ENCODE measurements around the gene BTBD9. TPM values are rescaled to one million over a fixed set of nuclear protein-coding genes. Genes with fewer than 3 reads are reported as not detected.
A peak's percentile ranks its signal among the peaks of the same experiment; 100 is the strongest.

Gene BTBD9
- total and polyA plus RNA-seq, 2 experiments from 2014 or later, result 8.4 to 10.1 TPM

GRCh38 chr6:38346291-38347079, 293.2 kb downstream of the BTBD9 start:
- H3K27ac ChIP-seq, result no peak overlapping the region
- DNase-seq (ENCODE audit: low read depth in 1 of 2, low spot score in 1 of 2), result peak in 1 of 2 donors; percentile 75
- no peak overlapping the region for H3K4me3 ChIP-seq
- no peaks in the 10 kb centered on the region for H3K9me3 ChIP-seq (ENCODE audit: low read depth)
- H3K27me3 ChIP-seq, result no peaks in the 10 kb centered on the region
- no peak for TF ChIP-seq CTCF (IDR thresholded peaks at IDR 0.05; ENCODE audit: low read depth, low read length)
- no peaks in the 10 kb centered on the region for H3K36me3 ChIP-seq
- no peaks in the 10 kb centered on the region for H3K4me1 ChIP-seq (ENCODE audit: low read depth)

- H3K4me3 ChIP-seq, result no peak overlapping the region
- no peaks in the 10 kb centered on the region for H3K36me3 ChIP-seq
- no peak for DNase-seq (ENCODE audit: low read depth in 1 of 2, low spot score in 1 of 2)
- TF ChIP-seq CTCF (IDR thresholded peaks at IDR 0.05; ENCODE audit: low read depth, low read length), result no peak
- H3K27me3 ChIP-seq, result no peaks in the 10 kb centered on the region
- no peak overlapping the region for H3K27ac ChIP-seq
- H3K9me3 ChIP-seq (ENCODE audit: low read depth), result no peaks in the 10 kb centered on the region
- no peaks in the 10 kb centered on the region for H3K4me1 ChIP-seq (ENCODE audit: low read depth)
Observed at GRCh38 chr6:38345586-38345985, 294.1 kb downstream of the BTBD9 start.

GRCh38 chr6:38341496-38341895, 298.2 kb downstream of the BTBD9 start:
- H3K9me3 ChIP-seq (ENCODE audit: low read depth), result no peaks in the 10 kb centered on the region
- no peak for DNase-seq (ENCODE audit: low read depth in 1 of 2, low spot score in 1 of 2)
- no peaks in the 10 kb centered on the region for H3K4me1 ChIP-seq (ENCODE audit: low read depth)
- H3K4me3 ChIP-seq, result no peak overlapping the region
- H3K36me3 ChIP-seq, result no peaks in the 10 kb centered on the region
- H3K27me3 ChIP-seq, result no peaks in the 10 kb centered on the region
- TF ChIP-seq CTCF (IDR thresholded peaks at IDR 0.05; ENCODE audit: low read depth, low read length), result no peak
- H3K27ac ChIP-seq, result no peak overlapping the region

- Histone ChIP-seq H3K4me1 (ENCODE audit: low read depth) (no peaks in the 10 kb centered on the region), H3K4me3 (no peak overlapping the region), H3K9me3 (ENCODE audit: low read depth) (no peaks in the 10 kb centered on the region), H3K36me3 (no peaks in the 10 kb centered on the region), H3K27me3 (no peaks in the 10 kb centered on the region), H3K27ac (no peak overlapping the region)
- DNase-seq (ENCODE audit: low read depth in 1 of 2, low spot score in 1 of 2), result no peak
- TF ChIP-seq CTCF (IDR thresholded peaks at IDR 0.05; ENCODE audit: low read depth, low read length), result no peak
Observed at GRCh38 chr6:38339914-38340313, 299.8 kb downstream of the BTBD9 start.

GRCh38 chr6:38337819-38338465, 301.8 kb downstream of the BTBD9 start:
- Histone ChIP-seq H3K36me3 (no peaks in the 10 kb centered on the region), H3K4me1 (ENCODE audit: low read depth) (no peaks in the 10 kb centered on the region), H3K27me3 (no peaks in the 10 kb centered on the region), H3K27ac (no peak overlapping the region), H3K4me3 (no peak overlapping the region), H3K9me3 (ENCODE audit: low read depth) (no peaks in the 10 kb centered on the region)
- DNase-seq (ENCODE audit: low read depth in 1 of 2, low spot score in 1 of 2), result peak in 1 of 2 donors; percentile 74
- TF ChIP-seq CTCF (IDR thresholded peaks at IDR 0.05; ENCODE audit: low read depth, low read length), result peak; percentile 28
